Bronchial epithelial cell (primary cell): ENCODE results near the gene ITGAV. TPM values are rescaled to one million over a fixed set of nuclear protein-coding genes. Genes with fewer than 3 reads are reported as not detected.

Experiments
- DNase-seq: peaks from one replicate; pipeline ENCODE4 v3.0.0-alpha.2; 2010; ENCODE audit warnings: low read depth
- FAIRE-seq: peaks from 2 replicates; lab custom pipeline; 2011; peaks lifted over from hg19 to GRCh38; lab: Jason Lieb, UNC
- H3K27me3 ChIP-seq: 2 replicates; pipeline ENCODE4 v1.5.1; 2011; ENCODE audit warnings: low read length; ENCODE audit not compliant: control insufficient read depth, insufficient read depth
- H3K36me3 ChIP-seq: 2 replicates; pipeline ENCODE4 v1.5.1; 2011; ENCODE audit warnings: low read length; ENCODE audit not compliant: control insufficient read depth, insufficient read depth
- H3K4me3 ChIP-seq: 2 replicates; pipeline ENCODE4 v1.5.1; 2011; ENCODE audit warnings: mild to moderate bottlenecking, low read depth, low read length, control low read depth
- CTCF ChIP-seq: IDR thresholded peaks from 2 replicates; pipeline ENCODE4 v1.5.1; 2011; ENCODE audit warnings: mild to moderate bottlenecking, moderate library complexity, low read length, control low read depth, inconsistent platforms; ENCODE audit not compliant: insufficient read depth, severe bottlenecking
- total RNA-seq: library from RNA; depleted of rRNA; stranded (reverse); fragments of >200 nt; gene quantifications from 2 replicates; pipeline ENCODE4 v1.2.1, GENCODE V29; 2014

ITGAV gene
- total RNA-seq, 1 donor from 2014 or later = 76.9 TPM

DNA sequence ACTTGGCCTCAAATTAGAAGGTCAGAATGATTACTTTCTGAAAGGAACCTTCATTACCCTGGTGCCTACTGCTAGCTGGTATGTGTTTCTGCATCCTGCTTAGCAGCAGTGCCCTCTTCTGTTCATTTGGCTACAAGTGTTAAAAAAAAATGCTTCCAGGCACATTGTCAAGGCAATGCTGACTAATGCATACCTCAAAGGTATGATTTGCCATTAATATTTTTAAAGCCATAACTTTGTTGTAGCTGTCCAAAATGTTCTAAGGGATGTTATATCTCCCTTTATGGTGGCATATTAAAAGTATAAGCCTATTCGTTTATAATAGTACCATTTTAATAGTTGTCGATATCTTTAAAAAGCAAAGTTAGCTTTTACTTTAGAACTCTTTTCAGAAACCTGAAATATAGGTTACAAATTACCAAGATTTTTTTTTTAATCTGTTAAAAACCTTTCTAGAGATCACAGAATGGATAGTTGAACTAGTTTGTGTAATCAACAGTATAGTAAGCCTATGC is 52.0 kb downstream of the ITGAV start:
- peak; percentile 85 for DNase-seq
- no peak overlapping the region for H3K4me3 ChIP-seq
- TF ChIP-seq CTCF = peak; percentile 68
- no peaks in the 10 kb centered on the region for H3K27me3 ChIP-seq
- FAIRE-seq = no peak
- H3K36me3 ChIP-seq = peaks cover 8% of the 10 kb centered on the region

GRCh38 chr2:186644791-186645190 is 54.9 kb downstream of the ITGAV start:
- TF ChIP-seq CTCF = no peak
- H3K27me3 ChIP-seq = no peaks in the 10 kb centered on the region
- FAIRE-seq (no peak), DNase-seq (peak; percentile 77)
- no peak overlapping the region for H3K4me3 ChIP-seq
- peaks cover 6% of the 10 kb centered on the region for H3K36me3 ChIP-seq

DNA sequence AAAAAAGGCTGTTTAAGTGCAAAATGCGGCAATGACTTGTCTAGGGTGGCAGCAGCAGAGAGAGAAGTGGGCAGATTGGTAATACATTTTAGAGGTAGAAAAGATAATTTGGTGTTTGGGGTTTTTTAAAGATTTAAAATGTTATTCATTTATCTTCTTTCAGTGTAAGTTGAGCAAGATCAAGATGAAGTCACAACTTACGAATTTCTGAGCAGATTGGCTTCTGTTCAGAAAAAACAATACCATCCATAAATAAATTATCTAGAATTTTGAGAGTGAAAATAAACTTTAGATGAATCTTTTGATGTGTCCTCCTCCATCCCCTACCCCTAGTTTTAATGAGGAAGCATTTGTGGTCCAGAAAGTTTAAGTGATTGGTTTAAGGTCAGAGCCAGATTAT is 56.1 kb downstream of the ITGAV start:
- FAIRE-seq (no peak), DNase-seq (no peak)
- H3K4me3 ChIP-seq = no peak overlapping the region
- H3K36me3 ChIP-seq = peaks cover 7% of the 10 kb centered on the region
- no peaks in the 10 kb centered on the region for H3K27me3 ChIP-seq
- no peak for TF ChIP-seq CTCF

GRCh38 chr2:186648130-186648529 is 58.3 kb downstream of the ITGAV start:
- no peaks in the 10 kb centered on the region for H3K27me3 ChIP-seq
- no peak overlapping the region for H3K4me3 ChIP-seq
- FAIRE-seq = no peak
- no peak for DNase-seq
- peaks cover 6% of the 10 kb centered on the region for H3K36me3 ChIP-seq
- TF ChIP-seq CTCF = no peak

DNA sequence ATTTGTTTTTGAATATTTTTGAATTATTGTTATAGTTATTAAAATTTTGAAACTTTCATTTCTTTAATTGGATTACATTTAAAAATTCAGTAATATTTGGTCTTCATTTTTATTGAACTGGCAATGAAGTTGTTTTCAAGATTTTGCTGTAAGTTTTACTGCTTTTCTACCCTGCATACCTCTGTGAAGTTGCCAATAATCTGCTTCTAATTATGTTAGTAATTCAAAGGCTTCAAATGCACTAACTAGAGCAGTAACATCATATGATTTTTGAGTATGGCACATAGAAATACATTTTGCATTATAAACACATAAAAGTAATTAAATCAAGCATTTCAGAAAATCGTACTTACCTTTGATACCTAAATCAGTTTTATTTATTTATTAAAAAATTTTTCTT is 63.7 kb downstream of the ITGAV start:
- Histone ChIP-seq H3K4me3 (no peak overlapping the region), H3K27me3 (no peaks in the 10 kb centered on the region), H3K36me3 (peaks cover 6% of the 10 kb centered on the region)
- no peak for DNase-seq
- FAIRE-seq = no peak
- TF ChIP-seq CTCF = no peak

- peaks cover 3% of the 10 kb centered on the region for H3K36me3 ChIP-seq
Measured at GRCh38 chr2:186659383-186659782, 69.5 kb downstream of the ITGAV start.

More at GRCh38 chr2:186659383-186659782, 69.5 kb downstream of the ITGAV start:
- no peak for DNase-seq
- no peak for TF ChIP-seq CTCF
- H3K4me3 ChIP-seq = no peak overlapping the region
- FAIRE-seq = no peak
- no peaks in the 10 kb centered on the region for H3K27me3 ChIP-seq
